Adrenal gland (tissue), 12 donors: Measurements from ENCODE around the gene CWC27. TPM values are rescaled to one million over a fixed set of nuclear protein-coding genes. Genes with fewer than 3 reads are reported as not detected.
"Not testable (repeated sequence)": the region's sequence is repeated elsewhere in the genome, so short reads cannot be mapped to it uniquely, and the experiment has no call there.

ENCODE experiments used
- DNase-seq, 7 donors: peaks; one replicate each; pipeline ENCODE4 v3.0.0-alpha.2; 2019 to 2020
- H3K27ac ChIP-seq, 5 donors: fragments of 200-600 bp; sonication (generic) in 4 of 5; 1 replicate in 3 of 5; 2 replicates in 2 of 5; pipeline versions ENCODE4 v1.5.1 to v1.8.0; 2016 to 2020; ENCODE audit warnings: mild to moderate bottlenecking in 1 of 5
- H3K27me3 ChIP-seq: fragments of 200-600 bp; 2 replicates; pipeline ENCODE4 v1.8.0; 2021
- H3K36me3 ChIP-seq, 2 donors: fragments of 200-600 bp; replicated peaks in 1 of 2; 1 replicate in 1 of 2; 2 replicates in 1 of 2; pipeline versions ENCODE4 v1.5.1 to v1.8.0; 2018 to 2022
- H3K4me1 ChIP-seq, 2 donors: fragments of 200-600 bp; replicated peaks in 1 of 2; 1 replicate in 1 of 2; 2 replicates in 1 of 2; pipeline versions ENCODE4 v1.5.1 to v1.8.0; 2018 to 2021
- H3K4me3 ChIP-seq, 4 donors: fragments of 200-600 bp; sonication (generic) in 3 of 4; one replicate each; pipeline ENCODE4 v1.5.1; 2016 to 2018
- H3K9me3 ChIP-seq, 3 donors: fragments of 200-600 bp; sonication (generic) in 1 of 3; replicated peaks in 1 of 3; 1 replicate in 2 of 3; 2 replicates in 1 of 3; pipeline versions ENCODE4 v1.5.1 to v1.8.0; 2016 to 2021
- POLR2A ChIP-seq, 2 donors: fragments of 450-650 bp; IDR thresholded peaks; one replicate each; pipeline ENCODE4 v1.6.1; 2017; ENCODE audit warnings: antibody characterized with exemption in 2 of 2, mild to moderate bottlenecking in 2 of 2, moderate library complexity in 1 of 2
- WGBS, 4 donors: extraction: QIAGEN DNeasy Blood & Tissue Kit in 2 of 4; methylation state at CpG; one replicate each; pipeline versions ENCODE4 v1.1.5 to v1.1.7; 2013 to 2017; 5-methylcytosine and 5-hydroxymethylcytosine counted together
- intact Hi-C, 2 donors: fragments of 100-400 bp; cut with DNase I; formaldehyde crosslinking; loops; one replicate each; pipeline versions ENCODE4 v1.14.1 to v1.15.0; 2022 to 2023
- polyA plus RNA-seq, 3 donors: library from polyadenylated mRNA; stranded (reverse); fragments of 200-250 nt in 2 of 3; fragments of 350-450 nt in 1 of 3; fragmentation: Illumina TruSeq in 1 of 3; extraction: RNeasy Lipid Tissue Mini Kit (QIAGEN cat#74804) in 1 of 3; gene quantifications; one replicate each; pipeline ENCODE4 v1.2.3, GENCODE V29; 2013 to 2014
- total RNA-seq, 9 donors: library from RNA; depleted of rRNA in 4 of 9; stranded (reverse); fragments of >200 nt in 4 of 9; fragments of 120-200 nt in 1 of 9; fragmentation: NEBNext Ultra II Directional in 1 of 9; extraction: Animal tissue kit (Norgen Biotek cat#: 25700) in 1 of 9; gene quantifications; one replicate each; pipeline versions ENCODE4 v1.1.0 to v1.2.4, GENCODE V29; 2013 to 2023
- TF ChIP-seq, protein P1 (sequence below), 6 experiments: fragments of 450-650 bp in 4 of 6; fragments of 200-600 bp in 2 of 6; sonication (generic) in 1 of 6; IDR thresholded peaks; 1 replicate in 5 of 6; 2 replicates in 1 of 6; pipeline versions ENCODE4 v1.5.1 to v1.8.0; 2016 to 2021; ENCODE audit warnings: antibody characterized with exemption in 6 of 6, mild to moderate bottlenecking in 2 of 6, moderate library complexity in 1 of 6
- donor health status: healthy with polysubstance abuse.
- donor health status: Bipolar disorder and iron deficiency.
- donor health status: DM: yes; HTN: yes; CAD: no.
- donor health status: DM: no; HTN: no; CAD: no.
- donor health status: DM: no; HTN: no; CAD: no.
- donor health status: DM: yes; HTN: yes; CAD: no.

CWC27 gene
- total and polyA plus RNA-seq, 12 donors, result 7.3 to 31.0 (median 15.6) TPM

DNA sequence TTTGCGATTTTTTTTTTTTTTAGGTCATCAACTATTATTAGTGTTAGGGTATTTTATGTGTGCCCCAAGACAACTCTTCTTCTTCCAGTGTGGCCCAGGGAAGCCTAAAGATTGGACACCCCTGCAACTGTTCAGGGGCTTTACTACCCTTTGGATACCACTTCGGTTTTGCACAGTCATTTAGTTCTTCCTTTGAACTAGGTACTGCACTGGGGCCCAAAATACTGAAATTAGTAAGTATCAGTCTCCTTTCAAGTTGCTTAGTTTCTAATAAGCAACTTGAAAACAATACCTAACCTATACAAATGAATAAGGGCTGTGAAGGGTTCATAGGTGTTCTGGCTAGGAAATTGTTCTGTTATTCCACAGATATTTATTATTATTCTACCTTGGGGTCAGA, 45.3 kb downstream of the CWC27 start:
- no peaks in the 10 kb centered on the region for H3K36me3 ChIP-seq
- intact Hi-C loops, result loop anchor here in 1 of 2 donors (10.0 kb wide), 1 partner anchor 141 kb away; no protein-coding TSS in a partner anchor
- no peaks in the 10 kb centered on the region for H3K27me3 ChIP-seq
- peaks cover 4 to 6% of the 10 kb centered on the region in 2 donors for H3K4me1 ChIP-seq
- no peak overlapping the region for H3K4me3 ChIP-seq
- DNase-seq, result no peak
- 84 to 92% (median 87%) methylated on average over 2 of the region's 2 CpGs for WGBS, 4 donors
- no peaks in the 10 kb centered on the region for H3K9me3 ChIP-seq
- TF ChIP-seq POLR2A (IDR thresholded peaks at IDR 0.05), result no peak
- TF ChIP-seq, protein P1, sequence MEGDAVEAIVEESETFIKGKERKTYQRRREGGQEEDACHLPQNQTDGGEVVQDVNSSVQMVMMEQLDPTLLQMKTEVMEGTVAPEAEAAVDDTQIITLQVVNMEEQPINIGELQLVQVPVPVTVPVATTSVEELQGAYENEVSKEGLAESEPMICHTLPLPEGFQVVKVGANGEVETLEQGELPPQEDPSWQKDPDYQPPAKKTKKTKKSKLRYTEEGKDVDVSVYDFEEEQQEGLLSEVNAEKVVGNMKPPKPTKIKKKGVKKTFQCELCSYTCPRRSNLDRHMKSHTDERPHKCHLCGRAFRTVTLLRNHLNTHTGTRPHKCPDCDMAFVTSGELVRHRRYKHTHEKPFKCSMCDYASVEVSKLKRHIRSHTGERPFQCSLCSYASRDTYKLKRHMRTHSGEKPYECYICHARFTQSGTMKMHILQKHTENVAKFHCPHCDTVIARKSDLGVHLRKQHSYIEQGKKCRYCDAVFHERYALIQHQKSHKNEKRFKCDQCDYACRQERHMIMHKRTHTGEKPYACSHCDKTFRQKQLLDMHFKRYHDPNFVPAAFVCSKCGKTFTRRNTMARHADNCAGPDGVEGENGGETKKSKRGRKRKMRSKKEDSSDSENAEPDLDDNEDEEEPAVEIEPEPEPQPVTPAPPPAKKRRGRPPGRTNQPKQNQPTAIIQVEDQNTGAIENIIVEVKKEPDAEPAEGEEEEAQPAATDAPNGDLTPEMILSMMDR (IDR thresholded peaks at IDR 0.05), result no peak
- H3K27ac ChIP-seq, result no peak overlapping the region

DNA sequence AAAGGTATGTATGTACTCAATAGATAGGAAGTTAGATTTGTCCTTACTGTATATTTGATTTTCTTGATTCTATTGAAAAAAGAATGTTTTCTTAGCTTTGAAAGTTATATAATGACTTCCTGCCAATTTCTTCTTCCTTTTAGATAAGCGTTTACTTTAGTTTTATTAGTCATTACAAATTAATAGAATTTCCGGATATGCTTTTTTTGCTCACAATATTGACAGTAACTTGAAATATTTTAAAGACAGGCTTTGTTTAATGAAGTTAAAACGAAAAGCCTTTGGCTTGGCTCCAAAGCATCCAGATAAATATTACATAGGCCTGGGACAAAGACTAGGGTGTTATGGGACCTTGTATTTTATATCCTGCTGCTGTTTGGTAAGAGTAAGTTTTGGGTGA, 49.5 kb downstream of the CWC27 start:
- DNase-seq, result no peak
- no peak overlapping the region for H3K4me3 ChIP-seq
- TF ChIP-seq POLR2A (IDR thresholded peaks at IDR 0.05), result no peak
- TF ChIP-seq, protein P1 (IDR thresholded peaks at IDR 0.05), result no peak
- no peaks in the 10 kb centered on the region for H3K9me3 ChIP-seq
- no peak overlapping the region for H3K27ac ChIP-seq
- H3K27me3 ChIP-seq, result no peaks in the 10 kb centered on the region
- peaks cover 4 to 6% of the 10 kb centered on the region in 2 donors for H3K4me1 ChIP-seq
- intact Hi-C loops, result loop anchor here in 1 of 2 donors (10.0 kb wide), 1 partner anchor 137 kb away; no protein-coding TSS in a partner anchor
- H3K36me3 ChIP-seq, result no peaks in the 10 kb centered on the region
- WGBS, 4 donors, result 41 to 62% (median 54%) methylated on average over 3 of the region's 3 CpGs

DNA sequence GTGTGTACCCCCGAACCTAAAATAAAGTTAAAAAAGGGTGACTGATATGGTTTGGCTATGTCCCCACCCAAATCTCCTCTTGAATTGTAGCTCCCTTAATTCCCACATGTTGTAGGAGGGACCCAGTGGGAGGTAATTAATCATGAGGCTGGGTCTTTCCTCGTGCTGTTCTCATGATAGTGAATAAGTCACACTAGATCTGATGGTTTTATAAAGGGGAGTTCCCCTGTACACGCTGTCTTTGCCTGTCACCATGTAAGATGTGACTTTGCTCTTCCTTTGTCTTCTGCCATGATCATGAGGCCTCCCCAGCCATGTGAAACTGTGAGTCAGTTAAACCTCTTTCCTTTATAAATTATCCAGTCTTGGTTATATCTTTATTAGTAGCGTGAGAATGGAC, 50.6 kb downstream of the CWC27 start:
- intact Hi-C loops, result loop anchor here in 1 of 2 donors (10.0 kb wide), 1 partner anchor 135 kb away; no protein-coding TSS in a partner anchor
- H3K4me1 ChIP-seq, H3K4me3 ChIP-seq, DNase-seq, H3K9me3 ChIP-seq, H3K27me3 ChIP-seq, H3K27ac ChIP-seq, H3K36me3 ChIP-seq: not testable (repeated sequence)
- 91 to 94% (median 92%) methylated on average over 4 of the region's 4 CpGs for WGBS, 4 donors

DNA sequence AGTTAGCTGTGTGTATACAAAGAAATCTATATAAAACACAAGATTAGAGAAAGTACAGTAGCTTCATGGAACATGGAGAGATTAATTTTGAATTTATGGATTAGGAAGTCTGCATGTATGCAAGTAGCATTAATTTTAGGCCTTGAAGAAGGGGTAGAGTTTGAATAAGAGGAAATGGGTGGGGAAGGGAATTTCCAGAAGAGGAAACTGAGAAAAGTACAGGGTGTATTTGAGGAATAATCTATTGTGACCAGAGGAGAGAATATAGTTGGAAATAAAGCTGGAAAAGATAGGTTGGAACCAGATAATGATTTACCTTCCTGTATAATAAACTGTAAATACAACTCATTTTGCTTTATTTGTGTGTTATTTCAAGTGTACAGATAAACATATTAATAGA, 53.6 kb downstream of the CWC27 start:
- TF ChIP-seq, protein P1 (IDR thresholded peaks at IDR 0.05), result no peak
- TF ChIP-seq POLR2A (IDR thresholded peaks at IDR 0.05), result no peak
- Histone ChIP-seq H3K9me3 (no peaks in the 10 kb centered on the region), H3K4me1 (peaks cover 4 to 6% of the 10 kb centered on the region in 2 donors), H3K27ac (no peak overlapping the region), H3K4me3 (no peak overlapping the region), H3K36me3 (no peaks in the 10 kb centered on the region), H3K27me3 (no peaks in the 10 kb centered on the region)
- intact Hi-C loops, result no loop called here
- DNase-seq, result no peak

DNA sequence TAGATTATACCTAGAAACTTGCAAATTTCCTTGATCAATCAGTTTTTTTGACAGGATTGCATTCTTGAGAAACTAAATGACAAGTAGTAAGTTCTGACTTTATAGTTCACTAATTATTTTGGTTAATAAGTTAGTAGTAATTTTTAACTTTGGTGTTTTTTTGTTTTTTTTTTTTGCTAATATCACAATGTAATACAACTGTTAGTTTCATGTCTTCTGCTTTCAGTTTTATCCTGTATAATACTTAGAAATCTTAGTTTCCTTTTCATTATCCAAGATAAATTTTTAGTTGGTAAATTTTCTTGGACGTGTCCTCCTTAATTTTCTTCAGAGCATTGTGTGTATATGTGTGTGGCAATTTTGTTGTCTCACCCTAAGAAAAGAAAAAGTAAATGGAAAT, 57.8 kb downstream of the CWC27 start:
- no peak for DNase-seq
- Histone ChIP-seq H3K36me3 (no peaks in the 10 kb centered on the region), H3K4me1 (no peaks in the 10 kb centered on the region), H3K27ac (no peak overlapping the region), H3K9me3 (no peaks in the 10 kb centered on the region), H3K27me3 (no peaks in the 10 kb centered on the region), H3K4me3 (no peak overlapping the region)
- TF ChIP-seq, protein P1 (IDR thresholded peaks at IDR 0.05), result no peak
- no peak for TF ChIP-seq POLR2A (IDR thresholded peaks at IDR 0.05)
- intact Hi-C loops, result no loop called here
- 83 to 93% (median 89%) methylated on average over 1 of the region's 1 CpG for WGBS, 4 donors
